ENCODE results near the gene ZNF512.
"Not testable (repeated sequence)": the region's sequence is repeated elsewhere in the genome, so short reads cannot be mapped to it uniquely, and the experiment has no call there.

Gene ZNF512

DNA sequence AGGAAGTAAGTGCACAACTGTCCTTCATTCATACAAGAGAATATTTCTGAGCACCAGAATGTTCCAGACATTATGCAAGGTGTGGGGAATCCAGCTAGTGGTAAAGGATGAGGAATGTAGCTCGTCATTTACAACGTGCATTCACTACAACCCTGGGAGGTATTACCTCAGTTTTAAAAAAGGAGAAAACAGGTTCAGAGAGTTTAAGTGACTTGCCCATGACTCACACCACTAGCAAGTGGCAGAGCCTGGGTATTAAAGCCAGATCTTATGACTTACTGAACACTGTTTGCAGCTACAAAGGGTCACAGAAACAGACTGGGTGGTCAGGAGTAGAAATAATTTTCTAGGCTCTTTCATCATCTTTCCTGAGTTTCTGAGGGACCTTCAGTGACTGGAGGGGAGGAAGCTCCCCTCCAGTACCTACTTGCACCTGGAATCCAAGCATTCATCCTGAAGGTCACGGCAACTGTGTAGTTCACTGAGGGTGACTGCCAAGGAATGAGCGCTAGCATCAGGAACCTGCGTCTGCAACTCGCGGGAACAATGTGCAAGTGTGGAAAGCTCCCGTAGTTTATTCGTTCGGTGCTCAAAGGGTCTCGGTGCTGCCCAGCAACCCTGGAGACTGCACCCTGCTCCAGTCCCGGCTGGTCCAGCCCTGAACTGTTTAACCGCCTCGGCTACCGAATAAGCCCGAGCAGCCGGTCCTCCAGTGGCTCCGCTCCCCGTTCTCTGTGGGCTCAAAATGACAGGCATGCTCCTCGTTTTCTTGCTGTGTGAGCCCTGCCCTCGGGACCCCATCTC, 45.3 kb downstream of the ZNF512 start:
- H3K9me3 ChIP-seq (ENCODE audit: severe bottlenecking): no peaks in the 10 kb centered on the region
- TF ChIP-seq, protein P1, sequence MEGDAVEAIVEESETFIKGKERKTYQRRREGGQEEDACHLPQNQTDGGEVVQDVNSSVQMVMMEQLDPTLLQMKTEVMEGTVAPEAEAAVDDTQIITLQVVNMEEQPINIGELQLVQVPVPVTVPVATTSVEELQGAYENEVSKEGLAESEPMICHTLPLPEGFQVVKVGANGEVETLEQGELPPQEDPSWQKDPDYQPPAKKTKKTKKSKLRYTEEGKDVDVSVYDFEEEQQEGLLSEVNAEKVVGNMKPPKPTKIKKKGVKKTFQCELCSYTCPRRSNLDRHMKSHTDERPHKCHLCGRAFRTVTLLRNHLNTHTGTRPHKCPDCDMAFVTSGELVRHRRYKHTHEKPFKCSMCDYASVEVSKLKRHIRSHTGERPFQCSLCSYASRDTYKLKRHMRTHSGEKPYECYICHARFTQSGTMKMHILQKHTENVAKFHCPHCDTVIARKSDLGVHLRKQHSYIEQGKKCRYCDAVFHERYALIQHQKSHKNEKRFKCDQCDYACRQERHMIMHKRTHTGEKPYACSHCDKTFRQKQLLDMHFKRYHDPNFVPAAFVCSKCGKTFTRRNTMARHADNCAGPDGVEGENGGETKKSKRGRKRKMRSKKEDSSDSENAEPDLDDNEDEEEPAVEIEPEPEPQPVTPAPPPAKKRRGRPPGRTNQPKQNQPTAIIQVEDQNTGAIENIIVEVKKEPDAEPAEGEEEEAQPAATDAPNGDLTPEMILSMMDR (IDR thresholded peaks at IDR 0.05; ENCODE audit: low read depth, low read length): no peak
- H3K27ac ChIP-seq: peak overlapping the region; percentile 86
- H3K36me3 ChIP-seq: peaks cover 39% of the 10 kb centered on the region
- no peaks in the 10 kb centered on the region for H3K27me3 ChIP-seq (ENCODE audit: insufficient read depth, low read depth, severe bottlenecking)
- DNase-seq: no peak
- H3K4me3 ChIP-seq (ENCODE audit: low read depth, low read length): peak overlapping the region; percentile 98

DNA sequence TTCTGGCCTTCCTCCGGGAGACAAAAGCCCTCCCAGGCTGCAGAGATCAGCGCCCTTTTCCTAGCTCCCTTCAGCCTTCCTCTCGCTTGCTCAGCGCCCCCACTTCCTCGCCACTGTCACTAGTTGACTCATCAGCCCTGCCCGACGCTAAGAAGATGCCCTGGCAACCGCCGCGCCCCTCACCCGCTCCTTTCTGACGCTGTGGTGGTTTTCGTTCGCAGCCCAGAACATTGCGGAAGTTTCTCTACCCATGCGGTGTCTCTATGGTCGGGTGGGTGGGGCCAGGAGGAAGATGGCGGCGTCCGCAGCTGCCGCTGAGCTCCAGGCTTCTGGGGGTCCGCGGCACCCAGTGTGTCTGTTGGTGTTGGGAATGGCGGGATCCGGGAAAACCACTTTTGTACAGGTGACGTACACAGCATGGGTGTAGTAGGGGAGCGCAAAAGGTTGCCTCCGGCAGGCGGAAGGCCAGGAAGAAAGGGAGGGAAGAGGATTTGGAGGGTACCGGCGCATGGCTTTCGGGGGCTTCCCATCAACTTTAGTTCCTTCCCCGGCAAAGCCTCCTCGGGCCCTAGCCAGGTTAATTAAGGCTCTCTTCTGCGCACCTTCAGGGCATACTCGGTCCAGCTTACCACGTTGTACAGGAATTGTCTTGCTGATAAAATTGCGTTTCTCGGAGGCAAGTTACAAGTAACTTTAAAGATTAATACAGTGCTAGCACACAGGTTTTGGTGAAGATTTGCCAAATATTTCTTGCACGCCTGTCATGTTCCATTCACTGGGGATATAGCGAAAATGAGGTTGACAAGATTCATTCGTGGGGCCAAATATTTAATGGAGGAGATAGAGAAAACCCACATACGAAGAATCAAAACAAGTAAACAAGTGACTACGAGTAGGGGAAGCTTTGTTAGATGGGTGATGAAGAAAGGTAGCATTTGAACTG, 46.2 kb downstream of the ZNF512 start, which contains the start of the genes CCDC121 and GPN1:
Gene CCDC121 (minus strand): TSS at position 246 of the 943 bp plus-strand sequence. CDS start 1,213 bp downstream, outside the sequence.
Gene GPN1 (plus strand): TSS at position 284 of the 943 bp plus-strand sequence. CDS start 9 bp downstream, at position 293.
- DNase-seq: peak; percentile 94
- Histone ChIP-seq H3K27ac (peak within 1 kb of the TSS; percentile 86), H3K36me3 (peaks cover 47% of the 10 kb centered on the region), H3K4me3 (ENCODE audit: low read depth, low read length) (peak within 1 kb of the TSS; percentile 98), H3K9me3 (ENCODE audit: severe bottlenecking) (no peaks in the 10 kb centered on the region), H3K27me3 (ENCODE audit: insufficient read depth, low read depth, severe bottlenecking) (no peaks in the 10 kb centered on the region)
- TF ChIP-seq, protein P1 (IDR thresholded peaks at IDR 0.05; ENCODE audit: low read depth, low read length): no peak

DNA sequence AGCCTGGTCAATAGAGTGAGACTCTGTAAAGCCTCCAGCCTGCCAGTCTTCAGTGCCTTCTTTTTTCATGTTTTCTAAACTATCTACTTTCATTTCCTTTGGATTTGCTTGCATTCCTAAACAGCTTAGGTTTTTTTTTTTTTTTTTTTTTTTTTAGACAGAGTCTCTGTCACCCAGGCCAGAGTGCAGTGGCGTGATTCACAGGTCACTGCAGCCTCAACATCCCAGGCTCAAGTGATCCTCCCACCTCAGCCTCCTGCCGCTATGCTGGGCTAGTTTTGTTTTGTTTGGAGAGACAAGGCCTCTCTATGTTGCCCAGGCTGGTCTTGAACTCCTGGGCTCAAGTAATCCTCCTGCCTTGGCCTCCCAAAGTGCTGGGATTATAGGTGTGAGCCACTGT, 47.4 kb downstream of the ZNF512 start:
- not testable (repeated sequence) for DNase-seq; H3K27ac ChIP-seq; H3K4me3 ChIP-seq (ENCODE audit: low read depth, low read length); H3K9me3 ChIP-seq (ENCODE audit: severe bottlenecking); H3K27me3 ChIP-seq (ENCODE audit: insufficient read depth, low read depth, severe bottlenecking)
- peaks cover 53% of the 10 kb centered on the region for H3K36me3 ChIP-seq

DNA sequence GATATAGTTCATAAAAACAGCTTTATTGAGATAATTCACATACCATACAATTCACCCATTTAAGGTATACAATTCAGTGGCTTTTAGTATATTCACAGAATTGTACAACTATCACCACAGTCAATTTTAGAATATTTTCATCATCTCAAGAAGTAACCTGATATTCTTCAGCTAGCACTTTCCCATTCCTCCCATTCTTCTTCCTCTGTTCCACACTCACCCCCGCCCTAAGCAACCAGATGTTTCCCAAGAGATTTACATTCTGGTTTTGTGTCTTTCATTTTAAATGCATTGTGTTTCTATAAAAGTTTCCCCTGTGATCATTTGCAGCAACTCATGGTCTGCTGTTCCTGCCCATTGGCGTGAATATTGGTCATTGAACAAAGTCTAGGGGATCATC, 51.4 kb downstream of the ZNF512 start:
- TF ChIP-seq, protein P1 (IDR thresholded peaks at IDR 0.05; ENCODE audit: low read depth, low read length): no peak
- Histone ChIP-seq H3K4me3 (ENCODE audit: low read depth, low read length) (no peak overlapping the region), H3K27ac (no peak overlapping the region), H3K27me3 (ENCODE audit: insufficient read depth, low read depth, severe bottlenecking) (no peaks in the 10 kb centered on the region), H3K9me3 (ENCODE audit: severe bottlenecking) (no peaks in the 10 kb centered on the region), H3K36me3 (peaks cover 91% of the 10 kb centered on the region)
- DNase-seq: no peak

DNA sequence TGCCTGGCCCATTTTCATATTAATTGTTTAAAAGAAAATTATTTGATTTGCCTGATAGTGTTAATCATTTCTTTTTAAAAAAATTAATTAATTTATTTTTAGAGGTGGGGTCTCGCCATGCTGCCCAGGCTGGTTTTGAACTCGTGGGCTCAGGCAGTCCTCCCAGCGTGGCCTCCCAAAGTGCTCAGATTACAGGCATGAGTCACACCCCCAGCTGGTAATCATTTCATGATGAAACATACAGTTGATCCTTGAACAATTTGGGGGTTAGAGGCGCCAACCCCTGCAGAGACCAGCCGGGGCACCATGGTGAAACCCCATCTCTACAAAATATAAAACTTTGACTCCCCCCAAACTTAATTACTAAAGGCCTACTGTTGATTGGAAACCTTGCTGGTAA, 53.9 kb downstream of the ZNF512 start:
- H3K36me3 ChIP-seq: peaks cover 95% of the 10 kb centered on the region
- no peak for DNase-seq
- TF ChIP-seq, protein P1 (IDR thresholded peaks at IDR 0.05; ENCODE audit: low read depth, low read length): no peak
- no peak overlapping the region for H3K27ac ChIP-seq
- H3K9me3 ChIP-seq (ENCODE audit: severe bottlenecking): no peaks in the 10 kb centered on the region
- no peak overlapping the region for H3K4me3 ChIP-seq (ENCODE audit: low read depth, low read length)
- no peaks in the 10 kb centered on the region for H3K27me3 ChIP-seq (ENCODE audit: insufficient read depth, low read depth, severe bottlenecking)

Data from WERI-Rb-1 (cell line).